GM18519 (cell line): ENCODE data around the gene ZNF892.
"Not testable (repeated sequence)": the region's sequence is repeated elsewhere in the genome, so short reads cannot be mapped to it uniquely, and the experiment has no call there.

Experiments
- ATAC-seq: cut with Tn5 transposase; IDR thresholded peaks from one replicate; pipeline ENCODE4 v1.9.1; 2021; ENCODE audit warnings: mild to moderate bottlenecking, moderate library complexity; ENCODE audit not compliant: unreplicated experiment, low FRiP score

ZNF892 gene

GRCh38 chr2:95207111-95207961, at the start of gene ZNF892:
TSS of gene ZNF892 (plus strand) at chr2:95207521. CDS start at chr2:95207816, 295 bp downstream.
- peak; percentile 94 for ATAC-seq

GRCh38 chr2:95158441-95158840, 48.9 kb upstream of the ZNF892 start:
- ATAC-seq: no peak

GRCh38 chr2:95158891-95159619, 48.3 kb upstream of the ZNF892 start:
- peak; percentile 24 for ATAC-seq

GRCh38 chr2:95159690-95160449, 47.5 kb upstream of the ZNF892 start, which contains the start of gene ZNF514:
TSS of gene ZNF514 (minus strand) at chr2:95159848. CDS start at chr2:95153253, 6,595 bp downstream.
- peak; percentile 86 for ATAC-seq

GRCh38 chr2:95165030-95165370, 42.3 kb upstream of the ZNF892 start:
- peak; percentile 14 for ATAC-seq

GRCh38 chr2:95165371-95166064, 41.8 kb upstream of the ZNF892 start, which contains the start of gene ZNF2:
TSS of gene ZNF2 (plus strand) at chr2:95165809. CDS start at chr2:95176227, 10,418 bp downstream.
- peak; percentile 93 for ATAC-seq

- no peak for ATAC-seq
Measured at GRCh38 chr2:95166065-95166763, 41.1 kb upstream of the ZNF892 start.

GRCh38 chr2:95171902-95172301, 35.4 kb upstream of the ZNF892 start:
- ATAC-seq: no peak

GRCh38 chr2:95174031-95174542, 33.2 kb upstream of the ZNF892 start:
- no peak for ATAC-seq

- ATAC-seq: no peak
Measured at GRCh38 chr2:95179451-95179850, 27.9 kb upstream of the ZNF892 start.

GRCh38 chr2:95181774-95182173, 25.5 kb upstream of the ZNF892 start:
- ATAC-seq: no peak

GRCh38 chr2:95185197-95185596, 22.1 kb upstream of the ZNF892 start:
- ATAC-seq: no peak

GRCh38 chr2:95185973-95186372, 21.3 kb upstream of the ZNF892 start:
- ATAC-seq: no peak

- ATAC-seq: not testable (repeated sequence)
Measured at GRCh38 chr2:95192956-95193355, 14.4 kb upstream of the ZNF892 start.

GRCh38 chr2:95203911-95204310, 3.4 kb upstream of the ZNF892 start:
- ATAC-seq: no peak

- ATAC-seq: no peak
Measured at GRCh38 chr2:95204396-95204795, 2.9 kb upstream of the ZNF892 start.

GRCh38 chr2:95206096-95206495, 1.2 kb upstream of the ZNF892 start:
- no peak for ATAC-seq

- ATAC-seq: no peak
Measured at GRCh38 chr2:95208106-95208505, 785 bp downstream of the ZNF892 start.

- ATAC-seq: no peak
Measured at GRCh38 chr2:95215018-95215612, 7.8 kb downstream of the ZNF892 start.
